HepG2 (cell line): ENCODE results near the gene CTSZ. TPM values are rescaled to one million over a fixed set of nuclear protein-coding genes. Genes with fewer than 3 reads are reported as not detected.
A peak's percentile ranks its signal among the peaks of the same experiment; 100 is the strongest.

ENCODE experiments used
- KDM3A ChIP-seq: IDR thresholded peaks from 2 replicates; pipeline ENCODE4 v1.6.1; 2018; ENCODE audit warnings: low read depth, missing compliant biosample characterization
- MBNL3 ChIP-seq: fragments of 250-450 bp; sonication (Bioruptor Pico); conservative IDR thresholded peaks from 2 replicates; pipeline ENCODE4 v1.8.0; 2022; ENCODE audit warnings: mild to moderate bottlenecking, inconsistent platforms
- MEIS2 ChIP-seq: sonication (generic); formaldehyde crosslinking; IDR thresholded peaks from 2 replicates; pipeline ENCODE4 v1.9.0; 2021; ENCODE audit warnings: mild to moderate bottlenecking, missing genetic modification reagents
- SNAPC2 ChIP-seq: sonication (generic); formaldehyde crosslinking; IDR thresholded peaks from 2 replicates; pipeline ENCODE4 v1.8.1; 2022; ENCODE audit warnings: mild to moderate bottlenecking, missing genetic modification reagents
- ZNF12 ChIP-seq: sonication (generic); formaldehyde crosslinking; IDR thresholded peaks from 2 replicates; pipeline ENCODE4 v1.5.0; 2020; ENCODE audit warnings: missing genetic modification reagents
- polyA plus RNA-seq, 8 experiments: library from polyadenylated mRNA; depleted of rRNA in 3 of 8; stranded (reverse) in 7 of 8; unstranded in 1 of 8; fragments of >200 nt; fragmentation: Illumina TruSeq in 4 of 8; extraction: Trizol in 4 of 8; gene quantifications; 2 replicates each; pipeline versions ENCODE4 v1.2.1 to v1.2.3, GENCODE V29; 2011 to 2016; ENCODE audit warnings: low read depth in 4 of 8, missing spikeins in 1 of 8, mixed read lengths in 1 of 8; ENCODE audit not compliant: insufficient read depth in 1 of 8
- total RNA-seq, 5 experiments: library from RNA; depleted of rRNA; stranded (reverse); fragments of >200 nt; fragmentation: Illumina TruSeq; extraction: Trizol; gene quantifications; 2 replicates each; pipeline ENCODE4 v1.2.3, GENCODE V29; 2016; ENCODE audit warnings: low read depth in 1 of 5
- TF ChIP-seq, protein P1 (sequence below): sonication (generic); formaldehyde crosslinking; IDR thresholded peaks from 2 replicates; pipeline ENCODE4 v1.4.0; 2020; ENCODE audit warnings: missing genetic modification reagents, mild to moderate bottlenecking, borderline replicate concordance
- TF ChIP-seq, protein P2 (sequence below): sonication (generic); formaldehyde crosslinking; IDR thresholded peaks from 2 replicates; pipeline ENCODE4 v1.4.0; 2020; ENCODE audit warnings: mild to moderate bottlenecking, missing genetic modification reagents
- TF ChIP-seq, protein P3 (sequence below): sonication (generic); formaldehyde crosslinking; IDR thresholded peaks from 2 replicates; pipeline ENCODE4 v1.4.0; 2020; ENCODE audit warnings: missing genetic modification reagents
- TF ChIP-seq, protein P4 (sequence below): sonication (generic); formaldehyde crosslinking; IDR thresholded peaks from 2 replicates; pipeline ENCODE4 v1.8.0; 2022; ENCODE audit warnings: low read depth, missing genetic modification reagents

Gene CTSZ
- total and polyA plus RNA-seq, 2 of the 13 experiments (the other 11 are each of a cell fraction or from before 2014, with no cell fraction given), result 0.33 TPM; not detected in 1

DNA sequence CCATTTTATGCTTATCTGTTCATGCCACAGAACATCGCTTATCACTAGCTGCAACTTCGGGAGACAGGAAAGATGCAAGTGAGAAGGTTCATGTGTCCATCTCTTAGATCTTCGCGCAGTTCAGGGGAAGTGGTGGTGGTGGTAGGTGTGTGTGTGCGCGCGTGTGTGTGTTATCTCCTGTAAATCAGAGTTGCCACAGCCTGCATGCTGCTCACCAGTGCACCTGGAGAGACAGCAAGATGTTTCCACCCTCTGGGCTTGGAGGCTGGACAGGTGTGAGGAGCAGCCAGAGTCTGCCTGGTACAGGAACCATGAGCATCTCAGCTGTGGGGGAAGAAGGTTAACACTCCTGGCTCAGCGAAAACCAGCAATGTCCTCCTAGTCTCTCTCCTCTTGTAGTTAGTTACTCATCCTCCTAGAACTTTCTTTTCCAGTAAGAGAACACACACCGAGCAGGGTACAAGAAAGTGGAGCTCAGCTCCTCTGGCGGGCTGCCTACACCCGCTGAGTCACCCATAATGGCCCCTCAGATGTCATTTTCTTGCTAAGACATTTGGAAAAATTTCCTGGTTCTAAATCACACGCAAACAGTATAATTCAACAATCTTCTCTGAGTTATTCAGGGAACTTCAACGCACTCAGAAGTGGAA, 7.0 kb upstream of the CTSZ start (continued):
- TF ChIP-seq, protein P1, sequence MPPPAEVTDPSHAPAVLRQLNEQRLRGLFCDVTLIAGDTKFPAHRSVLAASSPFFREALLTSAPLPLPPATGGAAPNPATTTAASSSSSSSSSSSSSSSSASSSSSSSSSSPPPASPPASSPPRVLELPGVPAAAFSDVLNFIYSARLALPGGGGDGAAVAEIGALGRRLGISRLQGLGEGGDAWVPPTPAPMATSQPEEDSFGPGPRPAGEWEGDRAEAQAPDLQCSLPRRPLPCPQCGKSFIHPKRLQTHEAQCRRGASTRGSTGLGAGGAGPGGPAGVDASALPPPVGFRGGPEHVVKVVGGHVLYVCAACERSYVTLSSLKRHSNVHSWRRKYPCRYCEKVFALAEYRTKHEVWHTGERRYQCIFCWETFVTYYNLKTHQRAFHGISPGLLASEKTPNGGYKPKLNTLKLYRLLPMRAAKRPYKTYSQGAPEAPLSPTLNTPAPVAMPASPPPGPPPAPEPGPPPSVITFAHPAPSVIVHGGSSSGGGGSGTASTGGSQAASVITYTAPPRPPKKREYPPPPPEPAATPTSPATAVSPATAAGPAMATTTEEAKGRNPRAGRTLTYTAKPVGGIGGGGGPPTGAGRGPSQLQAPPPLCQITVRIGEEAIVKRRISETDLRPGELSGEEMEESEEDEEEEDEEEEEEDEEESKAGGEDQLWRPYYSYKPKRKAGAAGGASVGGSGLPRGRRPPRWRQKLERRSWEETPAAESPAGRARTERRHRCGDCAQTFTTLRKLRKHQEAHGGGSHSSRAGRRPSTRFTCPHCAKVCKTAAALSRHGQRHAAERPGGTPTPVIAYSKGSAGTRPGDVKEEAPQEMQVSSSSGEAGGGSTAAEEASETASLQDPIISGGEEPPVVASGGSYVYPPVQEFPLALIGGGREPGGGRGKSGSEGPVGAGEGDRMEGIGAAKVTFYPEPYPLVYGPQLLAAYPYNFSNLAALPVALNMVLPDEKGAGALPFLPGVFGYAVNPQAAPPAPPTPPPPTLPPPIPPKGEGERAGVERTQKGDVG (CRISPR knock-in tag), result no peak
- TF ChIP-seq KDM3A (CRISPR knock-in tag), result no peak
- TF ChIP-seq, protein P2, sequence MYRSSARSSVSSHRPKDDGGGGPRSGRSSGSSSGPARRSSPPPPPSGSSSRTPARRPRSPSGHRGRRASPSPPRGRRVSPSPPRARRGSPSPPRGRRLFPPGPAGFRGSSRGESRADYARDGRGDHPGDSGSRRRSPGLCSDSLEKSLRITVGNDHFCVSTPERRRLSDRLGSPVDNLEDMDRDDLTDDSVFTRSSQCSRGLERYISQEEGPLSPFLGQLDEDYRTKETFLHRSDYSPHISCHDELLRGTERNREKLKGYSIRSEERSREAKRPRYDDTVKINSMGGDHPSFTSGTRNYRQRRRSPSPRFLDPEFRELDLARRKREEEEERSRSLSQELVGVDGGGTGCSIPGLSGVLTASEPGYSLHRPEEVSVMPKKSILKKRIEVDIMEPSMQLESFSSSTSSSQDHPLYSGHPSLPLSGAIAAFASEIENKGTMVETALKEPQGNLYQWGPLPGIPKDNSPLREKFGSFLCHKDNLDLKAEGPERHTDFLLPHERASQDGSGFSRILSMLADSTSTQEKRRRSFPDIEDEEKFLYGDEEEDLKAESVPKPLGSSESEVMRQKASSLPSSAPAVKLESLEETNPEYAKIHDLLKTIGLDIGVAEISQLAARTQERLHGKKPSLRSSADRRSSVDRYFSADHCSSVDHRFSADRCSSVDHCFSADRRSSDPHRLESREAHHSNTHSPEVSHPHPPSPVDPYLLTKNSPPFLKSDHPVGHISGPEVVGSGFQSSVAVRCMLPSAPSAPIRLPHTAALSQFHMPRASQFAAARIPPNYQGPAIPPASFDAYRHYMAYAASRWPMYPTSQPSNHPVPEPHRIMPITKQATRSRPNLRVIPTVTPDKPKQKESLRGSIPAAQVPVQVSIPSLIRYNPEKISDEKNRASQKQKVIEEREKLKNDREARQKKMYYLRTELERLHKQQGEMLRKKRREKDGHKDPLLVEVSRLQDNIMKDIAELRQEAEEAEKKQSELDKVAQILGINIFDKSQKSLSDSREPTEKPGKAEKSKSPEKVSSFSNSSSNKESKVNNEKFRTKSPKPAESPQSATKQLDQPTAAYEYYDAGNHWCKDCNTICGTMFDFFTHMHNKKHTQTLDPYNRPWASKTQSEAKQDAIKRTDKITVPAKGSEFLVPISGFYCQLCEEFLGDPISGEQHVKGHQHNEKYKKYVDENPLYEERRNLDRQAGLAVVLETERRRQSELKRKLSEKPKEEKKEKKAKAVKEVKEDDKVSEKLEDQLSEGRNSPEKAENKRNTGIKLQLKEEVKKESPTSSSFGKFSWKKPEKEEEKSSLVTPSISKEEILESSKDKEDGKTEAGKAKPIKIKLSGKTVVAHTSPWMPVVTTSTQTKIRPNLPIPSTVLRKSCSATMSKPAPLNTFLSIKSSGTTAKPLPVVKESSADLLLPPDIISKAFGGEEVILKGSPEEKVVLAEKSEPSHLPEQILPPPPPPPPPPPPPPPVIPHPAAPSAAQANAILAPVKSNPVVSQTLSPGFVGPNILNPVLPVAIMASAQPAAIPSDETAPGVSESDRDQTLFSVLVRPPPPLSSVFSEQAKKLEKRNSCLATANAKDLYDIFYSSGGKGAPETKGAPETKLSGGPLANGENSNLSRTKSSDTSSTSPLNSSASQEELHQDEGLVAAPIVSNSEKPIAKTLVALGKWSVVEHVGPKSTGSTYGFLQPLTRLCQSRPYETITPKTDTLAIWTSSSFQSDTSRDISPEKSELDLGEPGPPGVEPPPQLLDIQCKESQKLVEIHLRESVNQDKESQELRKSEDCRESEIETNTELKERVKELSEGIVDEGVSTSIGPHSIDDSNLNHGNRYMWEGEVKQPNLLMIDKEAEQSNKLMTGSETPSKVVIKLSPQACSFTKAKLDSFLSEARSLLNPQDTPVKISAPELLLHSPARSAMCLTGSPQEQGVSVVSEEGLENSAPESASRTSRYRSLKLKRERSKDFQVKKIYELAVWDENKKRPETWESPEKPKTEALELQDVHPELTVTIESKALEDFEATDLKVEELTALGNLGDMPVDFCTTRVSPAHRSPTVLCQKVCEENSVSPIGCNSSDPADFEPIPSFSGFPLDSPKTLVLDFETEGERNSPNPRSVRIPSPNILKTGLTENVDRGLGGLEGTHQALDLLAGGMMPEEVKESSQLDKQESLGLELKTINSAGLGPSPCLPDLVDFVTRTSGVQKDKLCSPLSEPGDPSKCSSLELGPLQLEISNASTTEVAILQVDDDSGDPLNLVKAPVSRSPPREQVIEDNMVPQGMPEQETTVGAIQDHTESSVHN (CRISPR knock-in tag), result no peak
- TF ChIP-seq ZNF12 (CRISPR knock-in tag), result no peak
- TF ChIP-seq MEIS2, result 0 out of 2 replicates have a peak, but pooled peaks have one; percentile 10
- TF ChIP-seq SNAPC2 (CRISPR knock-in tag), result no peak
- no peak for TF ChIP-seq MBNL3
- TF ChIP-seq, protein P3, sequence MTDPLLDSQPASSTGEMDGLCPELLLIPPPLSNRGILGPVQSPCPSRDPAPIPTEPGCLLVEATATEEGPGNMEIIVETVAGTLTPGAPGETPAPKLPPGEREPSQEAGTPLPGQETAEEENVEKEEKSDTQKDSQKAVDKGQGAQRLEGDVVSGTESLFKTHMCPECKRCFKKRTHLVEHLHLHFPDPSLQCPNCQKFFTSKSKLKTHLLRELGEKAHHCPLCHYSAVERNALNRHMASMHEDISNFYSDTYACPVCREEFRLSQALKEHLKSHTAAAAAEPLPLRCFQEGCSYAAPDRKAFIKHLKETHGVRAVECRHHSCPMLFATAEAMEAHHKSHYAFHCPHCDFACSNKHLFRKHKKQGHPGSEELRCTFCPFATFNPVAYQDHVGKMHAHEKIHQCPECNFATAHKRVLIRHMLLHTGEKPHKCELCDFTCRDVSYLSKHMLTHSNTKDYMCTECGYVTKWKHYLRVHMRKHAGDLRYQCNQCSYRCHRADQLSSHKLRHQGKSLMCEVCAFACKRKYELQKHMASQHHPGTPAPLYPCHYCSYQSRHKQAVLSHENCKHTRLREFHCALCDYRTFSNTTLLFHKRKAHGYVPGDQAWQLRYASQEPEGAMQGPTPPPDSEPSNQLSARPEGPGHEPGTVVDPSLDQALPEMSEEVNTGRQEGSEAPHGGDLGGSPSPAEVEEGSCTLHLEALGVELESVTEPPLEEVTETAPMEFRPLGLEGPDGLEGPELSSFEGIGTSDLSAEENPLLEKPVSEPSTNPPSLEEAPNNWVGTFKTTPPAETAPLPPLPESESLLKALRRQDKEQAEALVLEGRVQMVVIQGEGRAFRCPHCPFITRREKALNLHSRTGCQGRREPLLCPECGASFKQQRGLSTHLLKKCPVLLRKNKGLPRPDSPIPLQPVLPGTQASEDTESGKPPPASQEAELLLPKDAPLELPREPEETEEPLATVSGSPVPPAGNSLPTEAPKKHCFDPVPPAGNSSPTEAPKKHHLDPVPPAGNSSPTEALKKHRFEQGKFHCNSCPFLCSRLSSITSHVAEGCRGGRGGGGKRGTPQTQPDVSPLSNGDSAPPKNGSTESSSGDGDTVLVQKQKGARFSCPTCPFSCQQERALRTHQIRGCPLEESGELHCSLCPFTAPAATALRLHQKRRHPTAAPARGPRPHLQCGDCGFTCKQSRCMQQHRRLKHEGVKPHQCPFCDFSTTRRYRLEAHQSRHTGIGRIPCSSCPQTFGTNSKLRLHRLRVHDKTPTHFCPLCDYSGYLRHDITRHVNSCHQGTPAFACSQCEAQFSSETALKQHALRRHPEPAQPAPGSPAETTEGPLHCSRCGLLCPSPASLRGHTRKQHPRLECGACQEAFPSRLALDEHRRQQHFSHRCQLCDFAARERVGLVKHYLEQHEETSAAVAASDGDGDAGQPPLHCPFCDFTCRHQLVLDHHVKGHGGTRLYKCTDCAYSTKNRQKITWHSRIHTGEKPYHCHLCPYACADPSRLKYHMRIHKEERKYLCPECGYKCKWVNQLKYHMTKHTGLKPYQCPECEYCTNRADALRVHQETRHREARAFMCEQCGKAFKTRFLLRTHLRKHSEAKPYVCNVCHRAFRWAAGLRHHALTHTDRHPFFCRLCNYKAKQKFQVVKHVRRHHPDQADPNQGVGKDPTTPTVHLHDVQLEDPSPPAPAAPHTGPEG (CRISPR knock-in tag), result no peak
- TF ChIP-seq, protein P4, sequence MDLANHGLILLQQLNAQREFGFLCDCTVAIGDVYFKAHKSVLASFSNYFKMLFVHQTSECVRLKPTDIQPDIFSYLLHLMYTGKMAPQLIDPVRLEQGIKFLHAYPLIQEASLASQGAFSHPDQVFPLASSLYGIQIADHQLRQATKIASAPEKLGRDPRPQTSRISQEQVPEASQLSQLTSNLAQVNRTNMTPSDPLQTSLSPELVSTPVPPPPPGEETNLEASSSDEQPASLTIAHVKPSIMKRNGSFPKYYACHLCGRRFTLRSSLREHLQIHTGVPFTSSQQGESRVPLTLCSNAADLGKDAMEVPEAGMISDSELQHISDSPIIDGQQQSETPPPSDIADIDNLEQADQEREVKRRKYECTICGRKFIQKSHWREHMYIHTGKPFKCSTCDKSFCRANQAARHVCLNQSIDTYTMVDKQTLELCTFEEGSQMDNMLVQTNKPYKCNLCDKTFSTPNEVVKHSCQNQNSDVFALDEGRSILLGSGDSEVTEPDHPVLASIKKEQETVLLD, result no peak
